Thyroid gland (tissue), 4 donors: Measurements from ENCODE around the gene CA7.

ENCODE experiments used
- POLR2A ChIP-seq, 2 donors: fragments of 450-650 bp; IDR thresholded peaks; one replicate each; pipeline ENCODE4 v1.6.1; 2017; ENCODE audit warnings: antibody characterized with exemption in 2 of 2, mild to moderate bottlenecking in 2 of 2, moderate library complexity in 1 of 2
- TF ChIP-seq, protein P1 (sequence below), 6 experiments: fragments of 200-600 bp in 3 of 6; fragments of 450-650 bp in 3 of 6; sonication (generic) in 3 of 6; IDR thresholded peaks; one replicate each; pipeline ENCODE4 v1.5.1; 2016 to 2019; ENCODE audit warnings: antibody characterized with exemption in 6 of 6, mild to moderate bottlenecking in 2 of 6, inconsistent platforms in 1 of 6, moderate library complexity in 1 of 6

DNA sequence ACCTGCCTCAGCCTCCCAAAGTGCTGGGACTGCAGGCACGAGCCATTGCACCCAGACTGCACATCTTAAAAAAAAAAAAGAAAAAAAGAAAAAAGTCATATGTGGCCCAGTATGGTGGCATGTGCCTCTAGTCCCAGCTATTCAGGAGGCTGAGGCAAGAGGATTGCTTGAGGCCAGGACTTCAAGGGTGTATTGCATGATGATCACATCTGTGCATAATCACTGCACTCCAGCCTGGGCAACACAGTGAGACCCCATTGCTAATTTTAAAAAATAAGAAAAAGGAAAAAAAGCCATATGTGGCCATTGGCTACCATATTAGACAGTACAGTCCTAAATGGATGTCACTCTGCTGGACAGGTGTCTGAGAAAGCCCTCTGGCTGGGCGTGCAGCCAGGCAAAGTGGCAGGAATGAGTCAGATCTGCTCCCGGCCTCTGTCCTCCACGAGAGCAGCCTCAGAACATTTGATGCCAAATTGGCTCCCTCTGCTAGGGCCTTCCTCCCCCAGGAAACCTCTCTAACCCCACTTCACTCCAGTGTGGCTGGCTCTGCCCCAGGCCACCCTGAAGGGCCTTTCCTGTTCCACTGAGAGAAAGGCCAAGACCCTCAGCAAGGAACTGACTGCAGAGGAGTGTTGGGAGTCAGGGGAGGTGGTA lies 14.7 kb downstream of the CA7 start:
- TF ChIP-seq, protein P1, sequence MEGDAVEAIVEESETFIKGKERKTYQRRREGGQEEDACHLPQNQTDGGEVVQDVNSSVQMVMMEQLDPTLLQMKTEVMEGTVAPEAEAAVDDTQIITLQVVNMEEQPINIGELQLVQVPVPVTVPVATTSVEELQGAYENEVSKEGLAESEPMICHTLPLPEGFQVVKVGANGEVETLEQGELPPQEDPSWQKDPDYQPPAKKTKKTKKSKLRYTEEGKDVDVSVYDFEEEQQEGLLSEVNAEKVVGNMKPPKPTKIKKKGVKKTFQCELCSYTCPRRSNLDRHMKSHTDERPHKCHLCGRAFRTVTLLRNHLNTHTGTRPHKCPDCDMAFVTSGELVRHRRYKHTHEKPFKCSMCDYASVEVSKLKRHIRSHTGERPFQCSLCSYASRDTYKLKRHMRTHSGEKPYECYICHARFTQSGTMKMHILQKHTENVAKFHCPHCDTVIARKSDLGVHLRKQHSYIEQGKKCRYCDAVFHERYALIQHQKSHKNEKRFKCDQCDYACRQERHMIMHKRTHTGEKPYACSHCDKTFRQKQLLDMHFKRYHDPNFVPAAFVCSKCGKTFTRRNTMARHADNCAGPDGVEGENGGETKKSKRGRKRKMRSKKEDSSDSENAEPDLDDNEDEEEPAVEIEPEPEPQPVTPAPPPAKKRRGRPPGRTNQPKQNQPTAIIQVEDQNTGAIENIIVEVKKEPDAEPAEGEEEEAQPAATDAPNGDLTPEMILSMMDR (IDR thresholded peaks at IDR 0.05), result no peak
- no peak for TF ChIP-seq POLR2A (IDR thresholded peaks at IDR 0.05)
